Calu3 (cell line): ENCODE data around the gene VNN1. TPM values are rescaled to one million over a fixed set of nuclear protein-coding genes. Genes with fewer than 3 reads are reported as not detected.

Experiments used
- BruUV-seq: library from RNA; stranded (reverse); fragments of 400-500 nt; replicated peaks from 2 replicates; lab custom pipeline; 2021; lab: Mats Ljungman, UMichigan
- CTCF ChIA-PET: fragments of 300-600 bp; sonication (Branson Sonifier 250); formaldehyde crosslinking; loops from one replicate; lab custom pipeline; 2022; ENCODE audit warnings: antibody characterized with exemption; lab: Charles Lee
- DNase-seq: peaks from one replicate; pipeline ENCODE4 v3.0.0; 2022
- H3K27ac Mint-ChIP-seq: one replicate; pipeline ENCODE4 v1.8.0; 2022; ENCODE audit warnings: mixed read lengths; ENCODE audit not compliant: unreplicated experiment
- H3K27me3 Mint-ChIP-seq: one replicate; pipeline ENCODE4 v1.8.0; 2022; ENCODE audit warnings: mixed read lengths; ENCODE audit not compliant: unreplicated experiment
- H3K36me3 Mint-ChIP-seq: one replicate; pipeline ENCODE4 v1.8.0; 2022; ENCODE audit warnings: mild to moderate bottlenecking, moderate library complexity, mixed read lengths; ENCODE audit not compliant: insufficient read depth, unreplicated experiment
- H3K4me1 Mint-ChIP-seq: one replicate; pipeline ENCODE4 v1.8.0; 2022; ENCODE audit warnings: mild to moderate bottlenecking, low read depth, mixed read lengths; ENCODE audit not compliant: unreplicated experiment
- H3K4me3 Mint-ChIP-seq: one replicate; pipeline ENCODE4 v1.8.0; 2022; ENCODE audit warnings: mild to moderate bottlenecking, low read depth, moderate library complexity, mixed read lengths; ENCODE audit not compliant: unreplicated experiment
- H3K9me3 Mint-ChIP-seq: one replicate; pipeline ENCODE4 v1.8.0; 2022; ENCODE audit warnings: low read depth, mixed read lengths; ENCODE audit not compliant: unreplicated experiment
- intact Hi-C: fragments of 100-400 bp; cut with micrococcal nuclease; formaldehyde crosslinking; loops from one replicate; pipeline ENCODE4 v1.10.0; 2022; ENCODE audit not compliant: unreplicated experiment
- total RNA-seq: library from RNA; stranded (reverse); gene quantifications from 2 replicates; pipeline ENCODE4 v1.2.3, GENCODE V29; 2022
- TF ChIP-seq, protein P1 (sequence below): fragments of 200-600 bp; IDR thresholded peaks from one replicate; pipeline ENCODE4 v1.8.0; 2022; ENCODE audit warnings: antibody characterized with exemption; ENCODE audit not compliant: unreplicated experiment

Gene VNN1
- total RNA-seq, 1 experiment from 2014 or later, result 13.3 TPM

DNA sequence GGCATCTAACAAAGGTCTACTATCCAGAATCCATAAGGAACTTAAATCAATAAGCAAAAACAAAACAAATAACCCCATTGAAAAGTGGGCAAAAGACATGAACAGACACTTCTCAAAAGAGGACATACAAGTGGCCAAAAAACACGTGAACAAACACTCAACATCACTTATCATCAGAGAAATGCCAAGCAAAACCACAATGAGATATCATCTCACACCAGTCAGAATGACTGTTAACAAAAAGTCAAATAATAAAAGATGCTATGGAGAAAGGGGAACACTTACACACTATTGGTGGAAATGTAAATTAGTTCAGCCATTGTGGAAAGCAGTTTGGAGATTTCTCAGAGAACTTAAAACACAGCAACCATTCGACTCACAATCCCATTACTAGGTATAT is 19.4 kb upstream of the VNN1 start:
- H3K9me3 Mint-ChIP-seq, result peaks cover 3% of the 10 kb centered on the region
- peaks cover 62% of the 10 kb centered on the region for H3K4me1 Mint-ChIP-seq
- BruUV-seq, result no TSS peak
- TF ChIP-seq, protein P1, sequence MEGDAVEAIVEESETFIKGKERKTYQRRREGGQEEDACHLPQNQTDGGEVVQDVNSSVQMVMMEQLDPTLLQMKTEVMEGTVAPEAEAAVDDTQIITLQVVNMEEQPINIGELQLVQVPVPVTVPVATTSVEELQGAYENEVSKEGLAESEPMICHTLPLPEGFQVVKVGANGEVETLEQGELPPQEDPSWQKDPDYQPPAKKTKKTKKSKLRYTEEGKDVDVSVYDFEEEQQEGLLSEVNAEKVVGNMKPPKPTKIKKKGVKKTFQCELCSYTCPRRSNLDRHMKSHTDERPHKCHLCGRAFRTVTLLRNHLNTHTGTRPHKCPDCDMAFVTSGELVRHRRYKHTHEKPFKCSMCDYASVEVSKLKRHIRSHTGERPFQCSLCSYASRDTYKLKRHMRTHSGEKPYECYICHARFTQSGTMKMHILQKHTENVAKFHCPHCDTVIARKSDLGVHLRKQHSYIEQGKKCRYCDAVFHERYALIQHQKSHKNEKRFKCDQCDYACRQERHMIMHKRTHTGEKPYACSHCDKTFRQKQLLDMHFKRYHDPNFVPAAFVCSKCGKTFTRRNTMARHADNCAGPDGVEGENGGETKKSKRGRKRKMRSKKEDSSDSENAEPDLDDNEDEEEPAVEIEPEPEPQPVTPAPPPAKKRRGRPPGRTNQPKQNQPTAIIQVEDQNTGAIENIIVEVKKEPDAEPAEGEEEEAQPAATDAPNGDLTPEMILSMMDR, result no peak
- peaks cover 19% of the 10 kb centered on the region for H3K36me3 Mint-ChIP-seq
- CTCF ChIA-PET, result no interaction called here
- peak overlapping the region; percentile 53 for H3K27ac Mint-ChIP-seq
- no peaks in the 10 kb centered on the region for H3K27me3 Mint-ChIP-seq
- H3K4me3 Mint-ChIP-seq, result no peak overlapping the region
- no peak for DNase-seq
- intact Hi-C loops, result no loop called here

DNA sequence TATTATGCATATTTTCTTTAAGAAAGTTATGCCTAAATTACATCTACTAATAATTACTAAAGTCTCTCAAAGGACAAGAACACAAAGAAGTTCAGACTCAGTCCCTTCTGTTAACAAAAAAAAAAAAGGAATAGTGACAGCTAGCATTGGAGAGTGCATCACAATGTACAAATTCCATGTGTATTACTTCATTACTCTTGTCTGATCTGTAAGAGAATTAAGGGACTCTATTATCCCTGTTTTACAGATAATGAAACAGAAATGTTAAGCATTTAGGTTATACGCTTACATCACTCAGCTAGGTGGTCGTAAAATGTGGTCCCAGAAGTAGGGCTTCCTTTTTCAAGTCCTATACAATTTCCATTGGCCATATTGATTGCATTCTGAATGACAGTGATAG is 17.2 kb upstream of the VNN1 start:
- H3K4me3 Mint-ChIP-seq, result no peak overlapping the region
- DNase-seq, result no peak
- CTCF ChIA-PET, result interaction anchor here (0.7 to 1.2 kb wide), 3 partner anchors 12 to 140 kb away, joined by 4 read pairs; no protein-coding TSS in a partner anchor
- no peaks in the 10 kb centered on the region for H3K27me3 Mint-ChIP-seq
- peaks cover 9% of the 10 kb centered on the region for H3K36me3 Mint-ChIP-seq
- H3K4me1 Mint-ChIP-seq, result peaks cover 51% of the 10 kb centered on the region
- no peak overlapping the region for H3K27ac Mint-ChIP-seq
- H3K9me3 Mint-ChIP-seq, result no peaks in the 10 kb centered on the region
- intact Hi-C loops, result no loop called here
- BruUV-seq, result no TSS peak
- TF ChIP-seq, protein P1, result no peak

DNA sequence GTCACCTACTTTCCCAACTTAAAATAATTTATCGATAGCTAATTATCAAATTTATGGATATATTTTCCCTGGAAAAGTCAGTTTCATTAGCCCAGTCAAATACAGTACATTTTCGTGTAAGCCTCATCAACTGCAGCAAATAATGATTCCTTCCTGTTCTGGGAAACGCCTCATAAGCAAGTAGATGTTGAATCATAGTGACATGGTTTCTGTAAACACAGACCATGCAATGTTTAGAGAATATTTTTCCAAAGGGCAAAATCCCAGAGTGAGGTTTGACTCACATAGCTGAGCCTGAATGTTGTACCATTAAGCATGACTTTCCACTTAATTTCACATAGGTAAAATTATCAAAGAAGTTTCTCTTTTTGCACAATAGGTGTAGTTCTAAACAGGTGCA is 16.7 kb upstream of the VNN1 start:
- H3K27ac Mint-ChIP-seq, result peak overlapping the region; percentile 64
- no peaks in the 10 kb centered on the region for H3K9me3 Mint-ChIP-seq
- TF ChIP-seq, protein P1, result no peak
- no peak for DNase-seq
- intact Hi-C loops, result no loop called here
- H3K4me1 Mint-ChIP-seq, result peaks cover 47% of the 10 kb centered on the region
- peaks cover 6% of the 10 kb centered on the region for H3K36me3 Mint-ChIP-seq
- no peaks in the 10 kb centered on the region for H3K27me3 Mint-ChIP-seq
- no TSS peak for BruUV-seq
- H3K4me3 Mint-ChIP-seq, result no peak overlapping the region
- CTCF ChIA-PET, result interaction anchor here (1.0 to 1.2 kb wide), 2 partner anchors 11 to 18 kb away, joined by 4 read pairs; no protein-coding TSS in a partner anchor

- intact Hi-C loops, result loop anchor here (10.0 kb wide), 1 partner anchor 664 kb away; no protein-coding TSS in a partner anchor
- no peak overlapping the region for H3K4me3 Mint-ChIP-seq
- no TSS peak for BruUV-seq
- H3K27ac Mint-ChIP-seq, result peak overlapping the region; percentile 59
- no peak for DNase-seq
- peaks cover 35% of the 10 kb centered on the region for H3K4me1 Mint-ChIP-seq
- H3K9me3 Mint-ChIP-seq, result no peaks in the 10 kb centered on the region
- CTCF ChIA-PET, result no interaction called here
- TF ChIP-seq, protein P1, result no peak
- H3K27me3 Mint-ChIP-seq, result no peaks in the 10 kb centered on the region
- peaks cover 6% of the 10 kb centered on the region for H3K36me3 Mint-ChIP-seq
Observed at GRCh38 chr6:132728616-132729015, 14.8 kb upstream of the VNN1 start.
